Osteoblast (primary cell): ENCODE data around the gene PRR33. TPM values are rescaled to one million over a fixed set of nuclear protein-coding genes. Genes with fewer than 3 reads are reported as not detected.

Source experiments
- DNase-seq: peaks from one replicate; pipeline ENCODE4 v3.0.0; 2011; ENCODE audit warnings: low spot score, mixed read lengths; ENCODE audit not compliant: insufficient read length; ENCODE audit errors: missing footprints
- H2AFZ ChIP-seq: 2 replicates; pipeline ENCODE4 v1.6.0; 2011; ENCODE audit warnings: mild to moderate bottlenecking, low read length
- H3K27ac ChIP-seq: 2 replicates; pipeline ENCODE4 v1.5.1; 2011; ENCODE audit warnings: mild to moderate bottlenecking, low read depth, low read length, moderate library complexity
- H3K27me3 ChIP-seq: 2 replicates; pipeline ENCODE4 v1.6.0; 2012; ENCODE audit warnings: mild to moderate bottlenecking, control low read depth, inconsistent platforms, low read length, moderate library complexity; ENCODE audit not compliant: insufficient read depth
- H3K36me3 ChIP-seq: 2 replicates; pipeline ENCODE4 v1.5.1; 2011; ENCODE audit warnings: mild to moderate bottlenecking, low read length, control low read depth, moderate library complexity; ENCODE audit not compliant: insufficient read depth
- H3K4me1 ChIP-seq: 2 replicates; pipeline ENCODE4 v1.5.1; 2011; ENCODE audit warnings: mild to moderate bottlenecking, low read length, control low read depth, moderate library complexity; ENCODE audit not compliant: insufficient read depth
- H3K4me2 ChIP-seq: 2 replicates; pipeline ENCODE4 v1.6.0; 2011; ENCODE audit warnings: mild to moderate bottlenecking, low read length; ENCODE audit not compliant: insufficient read depth
- H3K4me3 ChIP-seq: fragments of 200-600 bp; sonication (generic); 3 replicates; pipeline ENCODE4 v1.5.1; 2012; ENCODE audit warnings: mild to moderate bottlenecking, low read length, inconsistent platforms; ENCODE audit not compliant: insufficient read depth
- H3K79me2 ChIP-seq: 2 replicates; pipeline ENCODE4 v1.6.0; 2012; ENCODE audit warnings: mild to moderate bottlenecking, low read length, control low read depth, inconsistent platforms; ENCODE audit not compliant: insufficient read depth
- H3K9me3 ChIP-seq: 2 replicates; pipeline ENCODE4 v1.5.1; 2011; ENCODE audit warnings: low read depth, low read length, control low read depth
- H4K20me1 ChIP-seq: 2 replicates; pipeline ENCODE4 v1.6.0; 2012; ENCODE audit warnings: mild to moderate bottlenecking, low read length, control low read depth; ENCODE audit not compliant: insufficient read depth
- CTCF ChIP-seq: IDR thresholded peaks from 2 replicates; pipeline ENCODE4 v1.5.1; 2011; ENCODE audit warnings: mild to moderate bottlenecking, low read depth, low read length, moderate library complexity; ENCODE audit errors: extremely low read depth
- total RNA-seq: library from RNA; depleted of rRNA; stranded (reverse); fragments of >200 nt; gene quantifications from 2 replicates; pipeline ENCODE4 v1.2.3, GENCODE V29; 2012

PRR33 gene
- total RNA-seq, 1 donor = not detected

DNA sequence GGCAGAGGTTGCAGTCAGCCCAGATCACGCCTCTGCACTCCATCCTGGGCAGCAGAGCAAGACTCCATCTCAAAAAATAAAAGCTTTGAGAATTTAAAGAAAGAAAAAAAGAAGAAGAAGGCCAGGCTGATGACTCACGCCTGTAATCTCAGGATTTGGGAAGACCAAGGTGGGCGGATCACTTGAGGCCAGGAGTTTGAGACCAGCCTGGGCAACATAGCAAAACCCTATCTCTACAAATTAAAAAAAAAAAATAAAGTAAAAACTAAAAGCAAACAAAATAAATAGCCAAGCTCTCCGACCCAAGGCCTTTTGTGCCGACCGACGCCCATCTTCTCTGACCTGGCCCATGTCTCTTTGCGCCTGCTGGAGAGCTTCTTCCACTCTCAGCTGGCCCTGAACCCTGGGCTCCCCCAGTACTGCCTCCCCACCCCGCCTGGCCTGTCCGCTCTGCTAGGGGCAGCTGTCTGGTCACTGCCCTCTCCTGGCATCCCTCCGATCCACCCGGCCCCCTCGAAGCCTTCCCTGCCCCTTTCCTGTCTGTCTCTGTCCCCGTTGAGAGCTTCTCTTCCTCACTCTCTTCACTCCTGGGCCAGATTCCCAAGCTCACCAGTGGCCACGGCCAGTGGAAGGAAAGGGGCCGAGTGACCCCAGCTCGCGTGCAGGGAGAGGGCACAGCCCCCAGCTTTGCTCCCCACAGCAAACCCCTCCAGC, 43.6 kb downstream of the PRR33 start:
- no peaks in the 10 kb centered on the region for H3K4me1 ChIP-seq
- H3K27ac ChIP-seq = no peak overlapping the region
- no peak for TF ChIP-seq CTCF
- no peak for DNase-seq
- H3K4me3 ChIP-seq = no peak overlapping the region
- H3K9me3 ChIP-seq = no peaks in the 10 kb centered on the region
- H3K79me2 ChIP-seq = no peaks in the 10 kb centered on the region
- no peaks in the 10 kb centered on the region for H4K20me1 ChIP-seq
- H3K4me2 ChIP-seq = no peak overlapping the region
- H3K36me3 ChIP-seq = no peaks in the 10 kb centered on the region
- H3K27me3 ChIP-seq = no peaks in the 10 kb centered on the region
- no peak overlapping the region for H2AFZ ChIP-seq

GRCh38 chr11:1847006-1847735, 44.5 kb downstream of the PRR33 start:
- DNase-seq = no peak
- H3K4me3 ChIP-seq = no peak overlapping the region
- no peaks in the 10 kb centered on the region for H3K79me2 ChIP-seq
- H3K4me1 ChIP-seq = no peaks in the 10 kb centered on the region
- H3K36me3 ChIP-seq = no peaks in the 10 kb centered on the region
- TF ChIP-seq CTCF = no peak
- no peaks in the 10 kb centered on the region for H3K27me3 ChIP-seq
- H3K9me3 ChIP-seq = no peaks in the 10 kb centered on the region
- no peaks in the 10 kb centered on the region for H4K20me1 ChIP-seq
- no peak overlapping the region for H2AFZ ChIP-seq
- no peak overlapping the region for H3K27ac ChIP-seq
- no peak overlapping the region for H3K4me2 ChIP-seq

- Histone ChIP-seq H4K20me1 (no peaks in the 10 kb centered on the region), H3K79me2 (no peaks in the 10 kb centered on the region), H3K36me3 (no peaks in the 10 kb centered on the region), H3K27ac (no peak overlapping the region), H3K27me3 (no peaks in the 10 kb centered on the region), H3K4me3 (no peak overlapping the region), H3K4me1 (no peaks in the 10 kb centered on the region), H3K4me2 (no peak overlapping the region), H3K9me3 (no peaks in the 10 kb centered on the region), H2AFZ (no peak overlapping the region)
- no peak for DNase-seq
- no peak for TF ChIP-seq CTCF
Observed at GRCh38 chr11:1846453-1846932, 45.2 kb downstream of the PRR33 start.
